AG10803 (cell line): ENCODE measurements around the gene MED17.

Source experiments
- DNase-seq: peaks from one replicate; pipeline ENCODE4 v3.0.0; 2010; ENCODE audit warnings: low read depth
- H3K4me3 ChIP-seq: 2 replicates; pipeline ENCODE4 v1.5.1; 2011; ENCODE audit warnings: mild to moderate bottlenecking, low read length, control low read depth
- TF ChIP-seq, protein P1 (sequence below): conservative IDR thresholded peaks from 2 replicates; pipeline ENCODE4 v1.5.1; 2011; ENCODE audit warnings: mild to moderate bottlenecking, low read length, control low read depth, inconsistent platforms

Gene MED17

DNA sequence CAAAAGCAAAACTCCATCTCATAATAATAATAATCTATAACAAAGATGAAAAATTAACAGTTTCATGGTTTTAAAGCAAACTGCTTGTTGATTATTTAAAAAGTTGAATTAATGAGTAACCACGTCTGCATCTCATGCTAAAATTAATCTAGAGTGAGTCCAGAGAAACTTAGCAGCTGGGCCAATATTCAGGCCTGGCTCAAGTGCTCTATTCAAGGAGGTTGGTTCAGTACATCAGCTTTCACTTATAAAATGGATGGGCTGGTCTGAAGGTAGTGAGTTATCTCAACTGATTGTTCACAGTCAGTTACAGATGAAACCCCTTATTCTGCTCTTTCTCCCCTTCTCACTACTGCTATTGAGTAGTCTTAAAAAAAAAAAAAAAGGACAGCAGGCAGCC lies 43.3 kb downstream of the MED17 start:
- H3K4me3 ChIP-seq: no peak overlapping the region
- TF ChIP-seq, protein P1, sequence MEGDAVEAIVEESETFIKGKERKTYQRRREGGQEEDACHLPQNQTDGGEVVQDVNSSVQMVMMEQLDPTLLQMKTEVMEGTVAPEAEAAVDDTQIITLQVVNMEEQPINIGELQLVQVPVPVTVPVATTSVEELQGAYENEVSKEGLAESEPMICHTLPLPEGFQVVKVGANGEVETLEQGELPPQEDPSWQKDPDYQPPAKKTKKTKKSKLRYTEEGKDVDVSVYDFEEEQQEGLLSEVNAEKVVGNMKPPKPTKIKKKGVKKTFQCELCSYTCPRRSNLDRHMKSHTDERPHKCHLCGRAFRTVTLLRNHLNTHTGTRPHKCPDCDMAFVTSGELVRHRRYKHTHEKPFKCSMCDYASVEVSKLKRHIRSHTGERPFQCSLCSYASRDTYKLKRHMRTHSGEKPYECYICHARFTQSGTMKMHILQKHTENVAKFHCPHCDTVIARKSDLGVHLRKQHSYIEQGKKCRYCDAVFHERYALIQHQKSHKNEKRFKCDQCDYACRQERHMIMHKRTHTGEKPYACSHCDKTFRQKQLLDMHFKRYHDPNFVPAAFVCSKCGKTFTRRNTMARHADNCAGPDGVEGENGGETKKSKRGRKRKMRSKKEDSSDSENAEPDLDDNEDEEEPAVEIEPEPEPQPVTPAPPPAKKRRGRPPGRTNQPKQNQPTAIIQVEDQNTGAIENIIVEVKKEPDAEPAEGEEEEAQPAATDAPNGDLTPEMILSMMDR: no peak
- DNase-seq: no peak

DNA sequence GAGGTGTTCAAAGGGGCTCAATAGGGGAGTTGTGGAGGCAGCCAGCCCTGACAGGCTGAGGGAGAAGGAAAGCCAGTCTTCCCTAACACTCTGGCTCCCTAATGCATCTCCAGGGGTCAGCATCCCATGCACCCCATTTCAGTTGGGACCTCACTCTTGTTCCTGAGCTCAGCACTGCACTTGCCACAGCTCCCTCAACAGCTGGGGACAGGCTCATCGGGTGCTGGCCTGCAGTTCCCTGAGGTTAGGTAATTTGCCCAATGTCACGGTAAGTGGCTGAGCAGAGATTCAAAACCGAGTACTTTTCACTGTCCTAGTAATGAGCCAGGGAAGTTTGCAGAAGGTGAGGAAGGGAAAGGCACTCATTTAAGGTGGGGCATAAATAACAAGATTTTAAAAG lies 45.5 kb downstream of the MED17 start:
- no peak overlapping the region for H3K4me3 ChIP-seq
- DNase-seq: no peak
- TF ChIP-seq, protein P1: no peak

DNA sequence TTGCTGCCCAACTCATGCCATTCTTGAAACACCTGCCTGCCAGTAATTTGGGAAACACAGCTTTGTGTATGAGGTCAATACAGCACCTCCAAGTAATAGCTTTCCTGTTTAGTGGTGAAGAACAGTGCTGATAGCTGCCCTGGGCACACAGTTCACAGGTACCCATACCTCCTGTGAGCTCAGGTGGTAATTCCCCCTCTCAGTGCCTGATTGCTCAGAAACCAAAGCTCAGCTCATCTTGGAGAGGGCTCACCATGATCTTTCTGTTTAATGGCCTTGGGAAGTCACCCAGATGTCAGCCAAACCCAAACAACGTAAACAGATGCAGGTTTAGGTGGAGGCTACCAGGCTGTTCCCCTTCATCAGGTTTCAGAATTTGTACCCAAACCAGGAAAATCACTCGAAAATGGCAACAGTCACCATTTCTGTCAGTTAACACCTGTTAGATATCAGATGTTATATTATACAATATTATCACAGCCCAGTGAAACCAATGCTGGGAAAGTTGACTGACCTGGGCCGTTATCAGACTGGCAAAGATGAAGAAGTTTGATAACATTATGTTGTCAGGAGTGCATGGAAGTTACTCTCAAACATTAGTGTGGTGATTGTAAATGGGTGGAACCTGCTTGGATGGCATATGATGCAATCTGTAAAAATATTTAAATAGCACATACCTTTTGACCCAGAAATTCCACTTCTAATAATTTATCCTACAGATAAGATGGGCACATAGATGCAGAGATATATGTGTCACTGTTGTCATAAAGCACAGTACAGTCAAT lies 47.5 kb downstream of the MED17 start:
- no peak overlapping the region for H3K4me3 ChIP-seq
- DNase-seq: no peak
- TF ChIP-seq, protein P1: no peak

DNA sequence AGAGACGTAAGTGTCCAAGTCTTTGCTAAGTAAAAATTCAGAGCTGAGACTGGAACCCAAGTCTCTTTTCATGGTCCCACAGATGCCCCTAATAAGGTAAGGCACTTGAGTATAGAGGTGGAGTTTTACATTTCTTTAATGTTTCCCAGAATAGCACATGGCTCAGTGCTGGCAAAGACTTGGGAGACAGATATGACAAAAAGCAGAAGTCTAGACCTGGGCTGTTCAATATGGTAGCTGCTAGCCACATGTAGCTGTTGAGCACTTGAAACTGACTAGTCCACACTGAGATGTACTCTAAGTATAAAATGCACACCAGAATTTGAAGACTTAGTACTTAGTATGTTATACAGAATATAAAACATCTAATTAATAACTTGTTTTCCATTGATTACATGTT lies 48.7 kb downstream of the MED17 start:
- no peak overlapping the region for H3K4me3 ChIP-seq
- TF ChIP-seq, protein P1: no peak
- no peak for DNase-seq

DNA sequence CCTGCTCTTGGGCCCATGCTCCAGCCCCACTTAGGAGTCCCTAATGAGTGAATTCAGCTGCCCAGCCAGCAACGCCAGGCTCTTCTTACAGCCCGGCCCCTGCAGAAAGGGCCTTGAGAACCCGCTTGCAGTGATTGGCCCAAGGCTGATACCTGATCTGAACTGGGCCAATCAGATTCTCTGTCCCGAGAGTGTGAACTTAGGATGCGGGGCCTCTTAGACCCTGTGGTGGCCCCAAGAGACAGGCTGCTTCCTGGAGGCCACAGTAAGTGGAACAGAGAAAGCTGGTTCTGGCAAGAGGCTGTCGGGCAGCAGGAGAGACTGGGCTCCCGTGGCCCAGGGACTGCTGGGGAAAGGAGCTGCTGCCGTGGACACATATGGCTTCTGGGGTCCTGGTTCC lies 54.9 kb downstream of the MED17 start:
- TF ChIP-seq, protein P1: no peak
- DNase-seq: no peak
- no peak overlapping the region for H3K4me3 ChIP-seq

DNA sequence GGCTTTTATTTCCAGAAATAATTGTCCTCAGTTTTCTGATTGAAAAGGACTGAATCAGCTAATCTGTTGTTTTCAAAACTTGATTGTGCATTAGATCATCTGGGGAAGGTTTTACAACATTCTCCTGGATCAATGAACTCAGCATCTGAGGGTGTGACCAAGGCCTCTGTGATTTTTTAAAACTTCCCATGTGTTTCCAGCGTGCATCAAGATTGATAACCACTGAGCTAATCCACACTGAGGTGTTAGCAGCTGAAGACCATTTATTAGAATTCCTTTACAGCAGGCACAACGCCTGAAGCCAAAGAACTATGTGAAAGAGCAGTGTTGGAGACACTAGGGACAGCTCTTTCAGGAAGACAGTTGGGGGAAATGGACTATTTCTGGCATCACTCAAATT lies 56.1 kb downstream of the MED17 start:
- H3K4me3 ChIP-seq: no peak overlapping the region
- no peak for DNase-seq
- TF ChIP-seq, protein P1: no peak

DNA sequence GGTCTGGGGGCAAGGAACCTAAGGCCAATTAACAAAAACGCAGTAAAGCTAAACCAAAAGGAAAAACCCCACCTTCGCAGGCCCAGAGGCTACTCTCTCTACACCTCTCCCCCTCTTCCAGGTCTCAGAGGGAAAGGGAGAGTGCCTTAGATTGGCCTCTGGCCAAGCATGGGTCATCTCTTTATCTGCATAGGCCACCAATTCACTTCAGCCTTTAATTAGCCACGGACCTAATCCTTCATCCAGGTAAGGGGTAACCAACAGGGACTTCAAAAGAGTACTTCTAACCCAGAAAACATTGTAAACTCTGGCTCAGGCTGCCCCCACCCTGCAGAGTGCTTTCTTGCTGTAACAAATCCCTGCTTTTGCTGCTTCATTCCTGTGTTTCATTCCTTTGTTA lies 56.9 kb downstream of the MED17 start:
- TF ChIP-seq, protein P1: no peak
- H3K4me3 ChIP-seq: no peak overlapping the region
- no peak for DNase-seq
